SH-SY5Y (cell line): ENCODE data around the gene GPR55.

Experiments
- GATA2 ChIP-seq: IDR thresholded peaks from 2 replicates; pipeline ENCODE4 v1.6.1; 2011; ENCODE audit warnings: mild to moderate bottlenecking, low read depth, low read length
- GATA3 ChIP-seq: IDR thresholded peaks from 2 replicates; pipeline ENCODE4 v1.6.1; 2011; ENCODE audit warnings: low read depth, mild to moderate bottlenecking, low read length, moderate library complexity

DNA sequence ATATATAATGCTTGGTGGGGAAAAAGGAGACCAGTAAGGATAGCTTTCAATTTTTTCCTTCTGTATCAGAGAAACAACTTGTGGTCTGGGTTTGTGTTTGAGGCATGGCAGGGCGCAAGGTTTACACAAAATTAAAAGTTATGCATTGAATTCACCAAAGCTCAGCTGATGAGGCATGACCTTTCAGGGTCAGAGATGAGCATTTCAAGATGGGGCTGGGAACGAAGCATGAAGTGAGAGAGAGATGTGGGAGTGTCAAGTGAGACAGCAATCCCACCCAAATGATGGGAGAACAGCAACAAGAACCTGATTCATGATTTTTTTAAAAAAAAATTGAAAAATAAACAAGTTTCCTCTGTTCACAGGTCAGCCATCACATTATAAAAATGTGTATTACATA is 4.9 kb downstream of the GPR55 start:
- no peak for TF ChIP-seq GATA2
- TF ChIP-seq GATA3: no peak
